Kidney epithelial cell (primary cell): ENCODE results near the gene TSSC4. TPM values are rescaled to one million over a fixed set of nuclear protein-coding genes. Genes with fewer than 3 reads are reported as not detected.

Experiments
- DNase-seq: peaks from one replicate; pipeline ENCODE4 v3.0.0-alpha.2; 2010; ENCODE audit warnings: low read depth
- H3K27me3 ChIP-seq: 2 replicates; pipeline ENCODE4 v1.6.0; 2011; ENCODE audit warnings: low read length; ENCODE audit not compliant: control insufficient read depth, insufficient read depth
- H3K36me3 ChIP-seq: 2 replicates; pipeline ENCODE4 v1.5.1; 2011; ENCODE audit warnings: low read length; ENCODE audit not compliant: control insufficient read depth, insufficient read depth
- H3K4me3 ChIP-seq: 2 replicates; pipeline ENCODE4 v1.5.1; 2011; ENCODE audit warnings: low read depth, mild to moderate bottlenecking, control low read depth, low read length
- total RNA-seq: library from RNA; depleted of rRNA; stranded (reverse); fragments of >200 nt; gene quantifications from 2 replicates; pipeline ENCODE4 v1.2.3, GENCODE V29; 2015
- TF ChIP-seq, protein P1 (sequence below): IDR thresholded peaks from 2 replicates; pipeline ENCODE4 v1.5.1; 2011; ENCODE audit warnings: mild to moderate bottlenecking, moderate library complexity, low read length, control low read depth, inconsistent platforms; ENCODE audit not compliant: insufficient read depth, poor library complexity, severe bottlenecking

The TSSC4 gene
- total RNA-seq, 1 donor from 2014 or later: 62.0 TPM

DNA sequence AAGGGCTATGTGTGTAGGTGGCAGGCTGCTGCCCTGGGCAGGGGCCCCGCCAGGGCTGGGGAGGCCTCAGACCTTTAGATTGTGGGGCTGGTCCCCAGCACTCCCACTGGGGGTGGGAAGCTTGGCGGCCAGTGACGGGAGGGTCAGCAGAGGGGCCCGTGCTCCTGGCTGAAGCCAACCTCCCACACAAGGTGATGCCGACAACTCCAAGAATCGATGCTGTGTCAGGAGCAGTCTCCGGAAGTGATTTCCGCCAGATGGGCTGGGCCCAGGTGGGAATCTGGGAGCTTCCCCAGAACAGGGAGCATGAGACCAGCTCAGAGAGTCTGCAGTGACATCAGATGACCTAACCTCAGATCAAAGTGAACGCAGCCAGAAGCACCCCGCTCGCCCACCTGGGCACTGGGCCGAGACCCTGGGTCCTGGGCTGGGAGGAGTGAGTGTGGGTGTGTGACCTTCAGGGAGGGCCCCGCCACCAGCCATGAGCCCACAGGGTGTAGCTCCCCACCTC lies 36.0 kb downstream of the TSSC4 start:
- H3K27me3 ChIP-seq: peaks cover 19% of the 10 kb centered on the region
- DNase-seq: no peak
- H3K36me3 ChIP-seq: no peaks in the 10 kb centered on the region
- TF ChIP-seq, protein P1, sequence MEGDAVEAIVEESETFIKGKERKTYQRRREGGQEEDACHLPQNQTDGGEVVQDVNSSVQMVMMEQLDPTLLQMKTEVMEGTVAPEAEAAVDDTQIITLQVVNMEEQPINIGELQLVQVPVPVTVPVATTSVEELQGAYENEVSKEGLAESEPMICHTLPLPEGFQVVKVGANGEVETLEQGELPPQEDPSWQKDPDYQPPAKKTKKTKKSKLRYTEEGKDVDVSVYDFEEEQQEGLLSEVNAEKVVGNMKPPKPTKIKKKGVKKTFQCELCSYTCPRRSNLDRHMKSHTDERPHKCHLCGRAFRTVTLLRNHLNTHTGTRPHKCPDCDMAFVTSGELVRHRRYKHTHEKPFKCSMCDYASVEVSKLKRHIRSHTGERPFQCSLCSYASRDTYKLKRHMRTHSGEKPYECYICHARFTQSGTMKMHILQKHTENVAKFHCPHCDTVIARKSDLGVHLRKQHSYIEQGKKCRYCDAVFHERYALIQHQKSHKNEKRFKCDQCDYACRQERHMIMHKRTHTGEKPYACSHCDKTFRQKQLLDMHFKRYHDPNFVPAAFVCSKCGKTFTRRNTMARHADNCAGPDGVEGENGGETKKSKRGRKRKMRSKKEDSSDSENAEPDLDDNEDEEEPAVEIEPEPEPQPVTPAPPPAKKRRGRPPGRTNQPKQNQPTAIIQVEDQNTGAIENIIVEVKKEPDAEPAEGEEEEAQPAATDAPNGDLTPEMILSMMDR: no peak
- H3K4me3 ChIP-seq: no peak overlapping the region

DNA sequence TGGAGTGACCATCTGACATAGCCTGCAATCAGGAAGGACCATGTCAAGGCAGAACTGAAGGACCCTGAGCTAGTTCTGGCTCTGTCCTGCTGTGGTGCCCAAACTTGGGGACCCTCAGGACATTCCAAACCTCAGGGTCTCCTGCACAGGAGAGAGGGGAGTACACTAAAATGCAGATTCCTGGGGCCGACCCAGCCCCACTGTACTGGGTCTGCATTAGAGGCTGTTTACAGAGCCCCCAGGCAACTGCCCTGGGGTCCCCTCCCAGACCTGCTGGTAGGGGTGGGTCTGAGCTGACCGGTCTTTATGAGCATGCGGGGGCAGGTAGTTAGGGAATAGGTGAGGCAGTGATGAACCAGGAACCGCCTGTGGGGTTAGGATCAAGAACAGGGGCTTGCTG lies 37.0 kb downstream of the TSSC4 start:
- H3K4me3 ChIP-seq: no peak overlapping the region
- H3K27me3 ChIP-seq: peaks cover 15% of the 10 kb centered on the region
- TF ChIP-seq, protein P1: no peak
- no peaks in the 10 kb centered on the region for H3K36me3 ChIP-seq
- DNase-seq: no peak

DNA sequence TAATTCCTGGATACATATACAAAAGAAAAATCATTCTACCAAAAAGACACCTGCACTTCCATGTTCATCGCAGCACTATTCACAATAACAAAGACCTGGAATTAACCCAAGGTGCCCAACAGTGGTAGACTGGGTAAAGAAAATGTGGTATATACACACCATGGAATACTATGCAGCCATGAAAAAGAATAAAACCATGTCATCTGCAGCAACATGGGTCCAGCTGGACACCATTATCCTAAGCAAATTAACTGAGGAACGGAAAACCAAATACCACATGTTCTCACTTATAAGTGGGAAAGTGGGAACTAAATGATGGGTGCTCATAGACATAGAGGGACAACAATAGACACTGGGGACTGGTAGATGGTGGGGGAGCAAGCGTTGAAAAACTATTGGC lies 39.3 kb downstream of the TSSC4 start:
- no peaks in the 10 kb centered on the region for H3K36me3 ChIP-seq
- TF ChIP-seq, protein P1: no peak
- no peak for DNase-seq
- no peak overlapping the region for H3K4me3 ChIP-seq
- H3K27me3 ChIP-seq: peaks cover 28% of the 10 kb centered on the region

DNA sequence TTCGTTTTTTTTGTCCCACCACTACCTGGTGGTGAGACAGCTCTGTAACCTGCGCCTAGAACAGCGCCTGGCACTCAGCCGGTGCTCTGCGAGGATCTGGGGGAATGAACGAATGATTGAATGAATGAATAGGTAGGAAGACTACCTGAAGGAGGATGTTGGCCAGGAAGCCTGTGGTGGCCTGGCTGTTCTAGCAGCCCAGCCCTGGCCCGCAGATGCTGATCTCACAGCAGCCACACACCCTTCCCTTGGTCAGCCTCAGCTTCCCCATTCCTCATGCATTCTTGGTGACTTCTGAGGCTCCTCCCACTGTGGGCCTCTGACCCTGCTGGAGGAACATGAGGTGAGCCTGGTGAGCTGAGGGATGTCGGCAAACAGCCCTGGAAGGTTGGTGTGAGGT lies 40.1 kb downstream of the TSSC4 start:
- TF ChIP-seq, protein P1: no peak
- Histone ChIP-seq H3K27me3 (peaks cover 33% of the 10 kb centered on the region), H3K36me3 (no peaks in the 10 kb centered on the region), H3K4me3 (no peak overlapping the region)
- no peak for DNase-seq

DNA sequence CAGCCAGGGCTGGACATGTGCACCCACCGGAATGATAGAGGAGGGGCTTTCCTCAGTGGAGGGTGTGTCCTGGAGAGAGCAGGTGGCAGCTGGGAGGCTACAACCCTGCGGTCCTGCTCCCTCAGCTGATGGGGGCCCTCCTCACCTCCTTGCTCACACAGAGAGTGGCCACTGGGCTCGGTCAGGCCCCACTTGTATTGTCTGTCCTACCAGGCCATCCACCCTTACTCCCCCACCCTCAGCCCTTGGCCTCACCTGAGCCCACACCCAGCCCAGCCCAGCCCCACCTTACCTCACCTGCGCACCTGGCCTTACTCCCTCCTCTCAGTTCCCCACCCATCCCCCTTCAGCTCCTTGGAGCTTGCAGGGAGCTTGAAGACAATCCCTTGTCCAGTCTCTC lies 40.6 kb downstream of the TSSC4 start:
- no peaks in the 10 kb centered on the region for H3K36me3 ChIP-seq
- peaks cover 38% of the 10 kb centered on the region for H3K27me3 ChIP-seq
- TF ChIP-seq, protein P1: no peak
- no peak for DNase-seq
- no peak overlapping the region for H3K4me3 ChIP-seq

DNA sequence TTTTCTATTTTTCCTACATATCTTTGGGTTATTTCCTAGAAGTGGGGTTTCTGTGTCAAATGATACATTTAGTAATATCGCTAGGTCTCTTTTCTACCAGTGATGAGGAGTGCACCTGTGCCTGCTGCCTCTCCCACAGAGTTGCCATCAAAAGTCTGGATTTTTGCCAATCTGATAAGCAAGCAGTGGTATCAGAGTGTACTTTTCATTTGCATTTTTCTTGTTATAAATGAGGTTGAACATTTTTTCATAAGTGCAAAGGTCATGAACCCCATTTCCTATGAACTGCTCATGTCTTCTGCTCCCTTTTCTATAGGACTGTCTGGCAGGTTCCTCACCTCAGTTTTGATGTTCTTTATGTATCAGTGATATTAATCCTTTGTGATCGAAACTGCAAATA lies 42.0 kb downstream of the TSSC4 start:
- Histone ChIP-seq H3K27me3 (peaks cover 37% of the 10 kb centered on the region), H3K4me3 (no peak overlapping the region), H3K36me3 (no peaks in the 10 kb centered on the region)
- TF ChIP-seq, protein P1: no peak
- DNase-seq: no peak
